Measurements from ENCODE around the gene MRPL51. TPM values are rescaled to one million over a fixed set of nuclear protein-coding genes. Genes with fewer than 3 reads are reported as not detected.

Gene MRPL51
- total RNA-seq, 6 experiments from 2014 or later = 38.2 to 104 (median 80.2) TPM

GRCh38 chr12:6442836-6443235, 50.2 kb downstream of the MRPL51 start:
- ATAC-seq (no peak), DNase-seq (no peak)
- no peaks in the 10 kb centered on the region for H3K9me3 ChIP-seq
- H3K36me3 ChIP-seq = no peaks in the 10 kb centered on the region
- no peaks in the 10 kb centered on the region for H3K27me3 ChIP-seq
- H3K27ac ChIP-seq = no peak overlapping the region
- TF ChIP-seq CTCF (IDR thresholded peaks at IDR 0.05) = no peak
- TF ChIP-seq POLR2A (IDR thresholded peaks at IDR 0.05) = no peak
- no peaks in the 10 kb centered on the region for H3K4me1 ChIP-seq
- no peak overlapping the region for H3K4me3 ChIP-seq
- intact Hi-C loops (cut with DNase I) = no loop called here
- WGBS (ENCODE audit: insufficient coverage, low coverage, low lambda C conversion rate, missing lambda C conversion rate) = 75% methylated on average over 8 of the region's 9 CpGs

Other genes starting within 250 kb of the MRPL51 start
- gene PLEKHG6, start 182.6 kb downstream of the MRPL51 start, total RNA-seq = 1 to 10 TPM; 2.3 to 5.5 (median 3.3) TPM
- gene TNFRSF1A, start 151.2 kb downstream of the MRPL51 start, total RNA-seq = 100 to 1,000 TPM in 4 of 6 experiments, 10 to 100 TPM in 2; 70.6 to 199 (median 117) TPM
- 1 to 10 TPM; 2.1 to 9.5 (median 6.0) TPM for gene SCNN1A, start 117.7 kb downstream of the MRPL51 start, total RNA-seq
- 100 to 1,000 TPM in 3 of 6 experiments, 10 to 100 TPM in 3; 83.8 to 235 (median 103) TPM for gene LTBR, start 109.1 kb downstream of the MRPL51 start, total RNA-seq
- 1 to 10 TPM in 1 of 6 experiments, under 1 TPM in 4, not detected in 1; 0.33 to 1.2 (median 0.68) TPM for gene CD27, start 48.3 kb downstream of the MRPL51 start, total RNA-seq
- gene TAPBPL, start 41.2 kb downstream of the MRPL51 start, total RNA-seq = 10 to 100 TPM; 13.8 to 29.3 (median 21.4) TPM
- 1 to 10 TPM; 3.5 to 6.5 (median 6.0) TPM for gene VAMP1, start 22.6 kb downstream of the MRPL51 start, total RNA-seq
- gene NCAPD2, start 840 bp upstream of the MRPL51 start, total RNA-seq = 10 to 100 TPM in 2 of 6 experiments, 1 to 10 TPM in 4; 6.2 to 40.9 (median 8.4) TPM
- gene GAPDH, start 41.3 kb upstream of the MRPL51 start, total RNA-seq = 1,000 to 10,000 TPM in 4 of 6 experiments, 100 to 1,000 TPM in 2; 788 to 3,247 (median 1,580) TPM
- 1 to 10 TPM; 5.5 to 9.3 (median 7.4) TPM for gene IFFO1, start 62.8 kb upstream of the MRPL51 start, total RNA-seq
- gene NOP2, start 75.0 kb upstream of the MRPL51 start, total RNA-seq = 10 to 100 TPM; 12.6 to 20.1 (median 18.5) TPM
- 100 to 1,000 TPM in 1 of 6 experiments, 10 to 100 TPM in 5; 66.7 to 102 (median 82.3) TPM for gene CHD4, start 114.1 kb upstream of the MRPL51 start, total RNA-seq
- gene LPAR5, start 142.7 kb upstream of the MRPL51 start, total RNA-seq = 1 to 10 TPM in 1 of 6 experiments, under 1 TPM in 5; 0.31 to 1.5 (median 0.78) TPM
- gene ACRBP, start 154.2 kb upstream of the MRPL51 start, total RNA-seq = 1 to 10 TPM in 4 of 6 experiments, under 1 TPM in 1, not detected in 1; 0.95 to 3.3 (median 1.7) TPM
- 10 to 100 TPM; 10.6 to 20.0 (median 17.0) TPM for gene ING4, start 169.9 kb upstream of the MRPL51 start, total RNA-seq
- gene ZNF384, start 196.1 kb upstream of the MRPL51 start, total RNA-seq = 10 to 100 TPM; 11.9 to 22.3 (median 18.3) TPM
- not detected for gene PIANP, start 207.6 kb upstream of the MRPL51 start, total RNA-seq
- 10 to 100 TPM; 26.7 to 49.5 (median 30.6) TPM for gene COPS7A, start 230.8 kb upstream of the MRPL51 start, total RNA-seq